DOHH2 (cell line): ENCODE measurements around the gene SLC6A16.

Experiments used
- CTCF ChIP-seq: fragments of 200-600 bp; sonication (generic); IDR thresholded peaks from one replicate; pipeline ENCODE4 v1.5.1; 2014; ENCODE audit warnings: antibody characterized with exemption, mild to moderate bottlenecking, low read depth, low read length; ENCODE audit not compliant: poor library complexity, severe bottlenecking
- EZH2phosphoT487 ChIP-seq: fragments of 200-600 bp; sonication (generic); IDR thresholded peaks from 2 replicates; pipeline ENCODE4 v1.6.1; 2017; ENCODE audit warnings: borderline replicate concordance, mild to moderate bottlenecking, antibody characterized with exemption, low read length, moderate library complexity, mixed read lengths

- TF ChIP-seq EZH2phosphoT487 (no peak), CTCF (no peak)
Observed at GRCh38 chr19:49355909-49356353, 30.9 kb upstream of the SLC6A16 start.
